ENCODE results near the gene GALNT10. TPM values are rescaled to one million over a fixed set of nuclear protein-coding genes. Genes with fewer than 3 reads are reported as not detected.

The GALNT10 gene
- total and polyA plus RNA-seq, 2 experiments from 2014 or later, result 3.2 to 12.9 TPM

DNA sequence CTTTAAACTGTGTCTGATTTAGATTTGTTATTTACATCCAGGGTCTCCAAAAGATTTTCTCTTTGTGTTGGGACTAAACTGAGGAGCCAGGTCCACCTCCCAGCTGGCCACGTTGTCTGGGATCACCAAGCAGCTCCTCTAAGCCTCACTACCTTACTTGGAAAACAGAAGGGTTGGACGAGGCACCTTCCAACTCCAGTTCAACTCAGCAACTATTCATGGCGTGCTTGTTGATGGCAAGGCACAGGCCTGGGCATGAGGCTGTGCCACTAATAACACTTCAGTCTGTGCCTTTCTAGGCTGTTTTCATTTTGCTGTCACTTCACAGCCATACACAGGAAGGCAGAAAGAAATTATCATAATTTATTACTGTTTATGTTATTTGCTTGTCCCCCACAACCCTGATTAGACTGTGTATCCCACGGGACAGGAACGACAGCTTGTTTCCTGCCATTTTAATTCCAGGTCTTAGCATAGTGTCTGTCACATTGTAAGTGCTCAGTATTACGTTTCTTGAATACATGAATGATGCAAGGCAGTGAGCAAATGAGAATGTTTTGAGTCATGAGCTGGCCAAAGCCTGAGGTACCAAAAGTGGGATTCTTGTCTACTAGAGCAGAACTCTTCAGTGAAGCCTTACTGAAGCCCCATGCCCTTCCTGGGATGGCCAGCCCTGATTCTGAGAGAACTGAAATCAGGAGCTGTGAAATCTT, 125.8 kb downstream of the GALNT10 start:
- TF ChIP-seq ZNF462 (CRISPR knock-in tag; IDR thresholded peaks at IDR 0.05) (no peak), ETS1 (IDR thresholded peaks at IDR 0.05) (no peak)
- no peaks in the 10 kb centered on the region for H3K79me2 ChIP-seq (replicated peaks; ENCODE audit: insufficient read depth)
- Mint-ChIP-seq H3K4me1 (peaks cover 2% of the 10 kb centered on the region; the same call in 1 of the 3 replicates), H3K36me3 (ENCODE audit: low read depth) (no peaks in the 10 kb centered on the region), H3K27me3 (ENCODE audit: insufficient read depth, low read depth, poor library complexity) (no peaks in the 10 kb centered on the region), H3K4me3 (no peak overlapping the region), H3K27ac (no peak overlapping the region), H3K9me3 (no peaks in the 10 kb centered on the region)
- H3F3A ChIP-seq (replicated peaks; ENCODE audit: low read depth), result no peaks in the 10 kb centered on the region
- no peak for DNase-seq (ENCODE audit: low spot score)
- no peak overlapping the region for H3K4me2 ChIP-seq
- no peaks in the 10 kb centered on the region for H4K20me1 ChIP-seq (replicated peaks; ENCODE audit: insufficient read depth)
- no peaks in the 10 kb centered on the region for H3K4me1 ChIP-seq (ENCODE audit: insufficient read depth)
- H3K27me3 ChIP-seq (ENCODE audit: insufficient read depth), result no peaks in the 10 kb centered on the region
- H3K4me3 ChIP-seq, result no peak overlapping the region
- no peak for ATAC-seq
- no peaks in the 10 kb centered on the region for H3K36me3 ChIP-seq (ENCODE audit: insufficient read depth)
- H3K9me2 ChIP-seq (ENCODE audit: insufficient read depth), result 0 out of 2 replicates have a peak, but pooled peaks cover 4% of the 10 kb centered on the region
- no peak overlapping the region for H2AFZ ChIP-seq
- no peak overlapping the region for H3K27ac ChIP-seq (ENCODE audit: low read depth)

DNA sequence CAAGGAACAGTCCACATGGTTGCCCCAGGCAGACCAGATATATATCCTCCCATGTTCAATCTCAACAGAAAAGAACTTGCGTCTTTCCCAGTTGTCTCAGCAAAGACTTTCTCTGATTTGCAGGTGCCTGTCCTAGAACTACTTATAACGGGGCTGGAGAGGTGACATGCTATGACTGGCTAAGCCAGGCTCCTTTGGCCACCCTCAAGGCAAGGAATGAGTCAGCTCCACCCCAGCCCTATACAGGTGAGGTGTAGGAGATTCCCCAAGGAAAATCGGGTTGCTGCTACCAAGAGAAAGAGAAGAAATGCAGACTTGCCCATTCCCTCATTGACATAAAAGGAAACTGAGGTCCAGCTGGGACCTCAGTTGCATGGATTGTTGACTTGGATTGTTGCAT, 127.4 kb downstream of the GALNT10 start:
- no peak overlapping the region for H3K4me3 ChIP-seq
- Mint-ChIP-seq H3K4me3 (no peak overlapping the region), H3K36me3 (ENCODE audit: low read depth) (no peaks in the 10 kb centered on the region), H3K27ac (no peak overlapping the region), H3K9me3 (no peaks in the 10 kb centered on the region), H3K27me3 (ENCODE audit: insufficient read depth, low read depth, poor library complexity) (peaks cover 2% of the 10 kb centered on the region), H3K4me1 (peaks cover 2% of the 10 kb centered on the region; the same call in 1 of the 3 replicates)
- H3K9me2 ChIP-seq (ENCODE audit: insufficient read depth), result 0 out of 2 replicates have a peak, but pooled peaks cover 4% of the 10 kb centered on the region
- no peak overlapping the region for H3K4me2 ChIP-seq
- no peaks in the 10 kb centered on the region for H3K36me3 ChIP-seq (ENCODE audit: insufficient read depth)
- H3K79me2 ChIP-seq (replicated peaks; ENCODE audit: insufficient read depth), result no peaks in the 10 kb centered on the region
- ATAC-seq (no peak), DNase-seq (ENCODE audit: low spot score) (no peak)
- H3K27me3 ChIP-seq (ENCODE audit: insufficient read depth), result no peaks in the 10 kb centered on the region
- no peaks in the 10 kb centered on the region for H4K20me1 ChIP-seq (replicated peaks; ENCODE audit: insufficient read depth)
- H3K4me1 ChIP-seq (ENCODE audit: insufficient read depth), result no peaks in the 10 kb centered on the region
- H2AFZ ChIP-seq, result no peak overlapping the region
- H3K27ac ChIP-seq (ENCODE audit: low read depth), result no peak overlapping the region
- no peaks in the 10 kb centered on the region for H3F3A ChIP-seq (replicated peaks; ENCODE audit: low read depth)
- TF ChIP-seq EZH2 (IDR thresholded peaks at IDR 0.05; ENCODE audit: low read depth, unreplicated experiment), result no peak
- no peak for TF ChIP-seq POLR2AphosphoS5 (IDR thresholded peaks at IDR 0.05; ENCODE audit: low read depth)
- TF ChIP-seq ZNF114 (CRISPR knock-in tag; IDR thresholded peaks at IDR 0.05), result no peak

All from GM23338 (cell line).